Fibroblast of lung (primary cell): ENCODE results near the gene ASB4. TPM values are rescaled to one million over a fixed set of nuclear protein-coding genes. Genes with fewer than 3 reads are reported as not detected.
A peak's percentile ranks its signal among the peaks of the same experiment; 100 is the strongest.

Experiments used
- DNase-seq, 2 donors: peaks; one replicate each; pipeline versions ENCODE4 v3.0.0 to v3.0.0-alpha.2; 2010; ENCODE audit warnings: low read depth in 2 of 2
- H2AFZ ChIP-seq: 2 replicates; pipeline ENCODE4 v1.5.1; 2012; ENCODE audit warnings: low read length, control low read depth, inconsistent platforms
- H3K27ac ChIP-seq: 2 replicates; pipeline ENCODE4 v1.5.1; 2011; ENCODE audit warnings: low read length, control low read depth; ENCODE audit not compliant: insufficient read depth
- H3K27me3 ChIP-seq: 2 replicates; pipeline ENCODE4 v1.5.1; 2011; ENCODE audit warnings: mild to moderate bottlenecking, low read length; ENCODE audit not compliant: control insufficient read depth, insufficient read depth
- H3K36me3 ChIP-seq: 2 replicates; pipeline ENCODE4 v1.5.1; 2011; ENCODE audit warnings: low read length; ENCODE audit not compliant: control insufficient read depth, insufficient read depth
- H3K4me1 ChIP-seq: 2 replicates; pipeline ENCODE4 v1.5.1; 2011; ENCODE audit warnings: low read length; ENCODE audit not compliant: control insufficient read depth, insufficient read depth; ENCODE audit errors: extremely low read depth
- H3K4me2 ChIP-seq: 2 replicates; pipeline ENCODE4 v1.5.1; 2011; ENCODE audit warnings: low read length, control low read depth; ENCODE audit not compliant: insufficient read depth; ENCODE audit errors: extremely low read depth
- H3K4me3 ChIP-seq, 4 experiments: fragments of 200-600 bp in 1 of 4; sonication (generic) in 1 of 4; replicated peaks in 1 of 4; 2 replicates each; pipeline ENCODE4 v1.5.1; 2011 to 2016; ENCODE audit warnings: low read length in 4 of 4, low read depth in 3 of 4, mild to moderate bottlenecking in 3 of 4, control low read depth in 2 of 4, inconsistent platforms in 1 of 4, mixed read lengths in 1 of 4; ENCODE audit not compliant: insufficient read depth in 1 of 4; ENCODE audit errors: control extremely low read depth in 1 of 4
- H3K79me2 ChIP-seq: 2 replicates; pipeline ENCODE4 v1.5.1; 2012; ENCODE audit warnings: mild to moderate bottlenecking, low read length, inconsistent platforms; ENCODE audit not compliant: control insufficient read depth, insufficient read depth
- H3K9ac ChIP-seq: 2 replicates; pipeline ENCODE4 v1.5.1; 2011; ENCODE audit warnings: mild to moderate bottlenecking, low read length, control low read depth; ENCODE audit not compliant: insufficient read depth
- H3K9me3 ChIP-seq: 2 replicates; pipeline ENCODE4 v1.5.1; 2012; ENCODE audit warnings: low read depth, low read length; ENCODE audit not compliant: control insufficient read depth, insufficient read depth
- H4K20me1 ChIP-seq: 2 replicates; pipeline ENCODE4 v1.5.1; 2011; ENCODE audit warnings: low read length; ENCODE audit not compliant: control insufficient read depth, insufficient read depth; ENCODE audit errors: extremely low read depth
- EZH2 ChIP-seq: IDR thresholded peaks from 2 replicates; pipeline ENCODE4 v1.5.1; 2012; ENCODE audit warnings: low read length, control low read depth, mild to moderate bottlenecking; ENCODE audit errors: missing control alignments
- polyA plus RNA-seq, 2 donors: library from polyadenylated mRNA; depleted of rRNA in 1 of 2; stranded (reverse) in 1 of 2; unstranded in 1 of 2; fragments of >200 nt; gene quantifications; 2 replicates each; pipeline ENCODE4 v1.2.1, GENCODE V29; 2011 to 2012; ENCODE audit warnings: missing spikeins in 1 of 2
- total RNA-seq: library from RNA; depleted of rRNA; stranded (reverse); fragments of >200 nt; gene quantifications from 2 replicates; pipeline ENCODE4 v1.2.1, GENCODE V29; 2014
- TF ChIP-seq, protein P1 (sequence below), 2 donors: IDR thresholded peaks in 1 of 2; conservative IDR thresholded peaks in 1 of 2; 1 replicate in 1 of 2; 2 replicates in 1 of 2; pipeline ENCODE4 v1.5.1; 2011 to 2012; ENCODE audit warnings: low read length in 2 of 2, control low read depth in 1 of 2, inconsistent platforms in 1 of 2, low read depth in 1 of 2, mild to moderate bottlenecking in 1 of 2

ASB4 gene
- total and polyA plus RNA-seq, 2 donors (not counting 1 experiment from before 2014, with no cell fraction given) = not detected

DNA sequence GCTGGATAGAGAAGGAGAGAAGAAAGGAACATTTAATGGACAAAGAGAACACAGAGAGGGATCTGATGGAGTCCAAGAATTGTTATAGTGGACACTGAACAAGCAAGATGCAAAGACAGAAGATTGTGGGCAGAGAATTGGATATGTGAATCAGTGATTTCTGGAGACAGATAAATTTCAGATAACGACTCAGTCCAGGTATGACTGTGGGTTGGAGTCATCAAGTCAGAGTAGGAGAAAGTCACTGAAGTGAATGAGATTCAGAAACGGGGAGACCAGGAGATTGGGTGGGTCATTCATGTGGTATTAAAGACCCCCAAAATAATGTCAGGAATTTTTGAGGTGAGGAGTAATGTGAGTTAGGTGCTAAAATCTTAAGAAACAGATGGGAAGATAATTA is 23.0 kb downstream of the ASB4 start:
- H3K79me2 ChIP-seq = no peaks in the 10 kb centered on the region
- H3K4me1 ChIP-seq = no peaks in the 10 kb centered on the region
- no peak overlapping the region for H3K9ac ChIP-seq
- no peak overlapping the region for H3K4me2 ChIP-seq
- no peak for TF ChIP-seq EZH2
- TF ChIP-seq, protein P1, sequence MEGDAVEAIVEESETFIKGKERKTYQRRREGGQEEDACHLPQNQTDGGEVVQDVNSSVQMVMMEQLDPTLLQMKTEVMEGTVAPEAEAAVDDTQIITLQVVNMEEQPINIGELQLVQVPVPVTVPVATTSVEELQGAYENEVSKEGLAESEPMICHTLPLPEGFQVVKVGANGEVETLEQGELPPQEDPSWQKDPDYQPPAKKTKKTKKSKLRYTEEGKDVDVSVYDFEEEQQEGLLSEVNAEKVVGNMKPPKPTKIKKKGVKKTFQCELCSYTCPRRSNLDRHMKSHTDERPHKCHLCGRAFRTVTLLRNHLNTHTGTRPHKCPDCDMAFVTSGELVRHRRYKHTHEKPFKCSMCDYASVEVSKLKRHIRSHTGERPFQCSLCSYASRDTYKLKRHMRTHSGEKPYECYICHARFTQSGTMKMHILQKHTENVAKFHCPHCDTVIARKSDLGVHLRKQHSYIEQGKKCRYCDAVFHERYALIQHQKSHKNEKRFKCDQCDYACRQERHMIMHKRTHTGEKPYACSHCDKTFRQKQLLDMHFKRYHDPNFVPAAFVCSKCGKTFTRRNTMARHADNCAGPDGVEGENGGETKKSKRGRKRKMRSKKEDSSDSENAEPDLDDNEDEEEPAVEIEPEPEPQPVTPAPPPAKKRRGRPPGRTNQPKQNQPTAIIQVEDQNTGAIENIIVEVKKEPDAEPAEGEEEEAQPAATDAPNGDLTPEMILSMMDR (conservative IDR thresholded peaks at IDR 0.05 in 1 of 2, IDR thresholded peaks at IDR 0.05 in 1 of 2; ENCODE audit: low read depth in 1 of 2, low read length in 2 of 2) = no peak
- H3K9me3 ChIP-seq = no peaks in the 10 kb centered on the region
- no peaks in the 10 kb centered on the region for H3K27me3 ChIP-seq
- no peaks in the 10 kb centered on the region for H4K20me1 ChIP-seq
- H3K4me3 ChIP-seq = no peak overlapping the region
- DNase-seq = no peak
- no peak overlapping the region for H3K27ac ChIP-seq
- no peak overlapping the region for H2AFZ ChIP-seq
- H3K36me3 ChIP-seq = no peaks in the 10 kb centered on the region

GRCh38 chr7:95509199-95509598 is 23.5 kb downstream of the ASB4 start:
- Histone ChIP-seq H3K4me2 (no peak overlapping the region), H2AFZ (no peak overlapping the region), H3K36me3 (no peaks in the 10 kb centered on the region), H3K79me2 (no peaks in the 10 kb centered on the region), H3K9ac (no peak overlapping the region), H3K27ac (no peak overlapping the region), H4K20me1 (no peaks in the 10 kb centered on the region), H3K9me3 (no peaks in the 10 kb centered on the region), H3K4me1 (no peaks in the 10 kb centered on the region), H3K4me3 (no peak overlapping the region), H3K27me3 (no peaks in the 10 kb centered on the region)
- no peak for TF ChIP-seq EZH2
- TF ChIP-seq, protein P1 (conservative IDR thresholded peaks at IDR 0.05 in 1 of 2, IDR thresholded peaks at IDR 0.05 in 1 of 2; ENCODE audit: low read depth in 1 of 2, low read length in 2 of 2) = no peak
- DNase-seq = peak; percentile 70 to 80

- H3K4me3 ChIP-seq = no peak overlapping the region
- H4K20me1 ChIP-seq = no peaks in the 10 kb centered on the region
- TF ChIP-seq EZH2 = no peak
- TF ChIP-seq, protein P1 (conservative IDR thresholded peaks at IDR 0.05 in 1 of 2, IDR thresholded peaks at IDR 0.05 in 1 of 2; ENCODE audit: low read depth in 1 of 2, low read length in 2 of 2) = peak; percentile 82 to 91
- peak; percentile 54 to 81 for DNase-seq
- no peaks in the 10 kb centered on the region for H3K4me1 ChIP-seq
- H3K79me2 ChIP-seq = no peaks in the 10 kb centered on the region
- no peaks in the 10 kb centered on the region for H3K27me3 ChIP-seq
- no peaks in the 10 kb centered on the region for H3K9me3 ChIP-seq
- H3K36me3 ChIP-seq = no peaks in the 10 kb centered on the region
- H3K9ac ChIP-seq = no peak overlapping the region
- H3K4me2 ChIP-seq = no peak overlapping the region
- peak overlapping the region; percentile 60 for H2AFZ ChIP-seq
- H3K27ac ChIP-seq = no peak overlapping the region
These were observed 26.0 kb downstream of the ASB4 start for GRCh38 chr7:95511716-95512260.
